Breast epithelium (tissue), 4 donors: ENCODE measurements around the gene EIF4G3. TPM values are rescaled to one million over a fixed set of nuclear protein-coding genes. Genes with fewer than 3 reads are reported as not detected.
"Not testable (repeated sequence)": the region's sequence is repeated elsewhere in the genome, so short reads cannot be mapped to it uniquely, and the experiment has no call there.

ENCODE experiments used
- DNase-seq, 2 donors: peaks; one replicate each; pipeline ENCODE4 v3.0.0-alpha.2; 2019; ENCODE audit warnings: low spot score in 2 of 2
- H3K27ac ChIP-seq, 2 donors: fragments of 200-600 bp; sonication (generic) in 1 of 2; one replicate each; pipeline ENCODE4 v1.5.1; 2016 to 2019; ENCODE audit warnings: mild to moderate bottlenecking in 1 of 2
- H3K27me3 ChIP-seq, 2 donors: fragments of 200-600 bp; sonication (generic) in 1 of 2; one replicate each; pipeline versions ENCODE4 v1.5.1 to v1.6.0; 2017 to 2019; ENCODE audit warnings: control low read depth in 1 of 2, mild to moderate bottlenecking in 1 of 2
- H3K36me3 ChIP-seq: fragments of 200-600 bp; one replicate; pipeline ENCODE4 v1.5.1; 2019
- H3K4me1 ChIP-seq, 2 donors: fragments of 200-600 bp; sonication (generic); one replicate each; pipeline ENCODE4 v1.5.1; 2016 to 2019; ENCODE audit warnings: control low read depth in 1 of 2
- H3K4me3 ChIP-seq, 3 donors: fragments of 200-600 bp; sonication (generic); 1 replicate in 2 of 3; 2 replicates in 1 of 3; pipeline ENCODE4 v1.5.1; 2016 to 2019; ENCODE audit warnings: mild to moderate bottlenecking in 3 of 3, moderate library complexity in 2 of 3
- H3K9me3 ChIP-seq, 2 donors: fragments of 200-600 bp; sonication (generic) in 1 of 2; one replicate each; pipeline ENCODE4 v1.5.1; 2016 to 2019; ENCODE audit warnings: control low read depth in 1 of 2
- CTCF ChIP-seq, 3 donors: fragments of 450-650 bp; IDR thresholded peaks; one replicate each; pipeline ENCODE4 v1.5.1; 2016 to 2017; ENCODE audit warnings: antibody characterized with exemption in 3 of 3, mild to moderate bottlenecking in 3 of 3, moderate library complexity in 3 of 3
- POLR2A ChIP-seq: fragments of 450-650 bp; IDR thresholded peaks from one replicate; pipeline ENCODE4 v1.6.1; 2016; ENCODE audit warnings: antibody characterized with exemption, mild to moderate bottlenecking, moderate library complexity
- POLR2AphosphoS5 ChIP-seq, 3 donors: sonication (generic); formaldehyde crosslinking; IDR thresholded peaks; one replicate each; pipeline ENCODE4 v1.6.1; 2017; ENCODE audit warnings: antibody characterized with exemption in 3 of 3
- intact Hi-C: fragments of 100-400 bp; cut with DNase I; formaldehyde crosslinking; loops from one replicate; pipeline ENCODE4 v1.15.1; 2023; ENCODE audit warnings: low total_unique reads
- total RNA-seq, 3 donors: library from RNA; depleted of rRNA; stranded (reverse); fragments of >200 nt; gene quantifications; one replicate each; pipeline ENCODE4 v1.1.0, GENCODE V29; 2016

The EIF4G3 gene
- total RNA-seq, 3 donors from 2014 or later: 37.8 to 52.4 (median 50.8) TPM

- Histone ChIP-seq H3K9me3 (no peaks in the 10 kb centered on the region), H3K27ac (no peak overlapping the region), H3K27me3 (no peaks in the 10 kb centered on the region), H3K36me3 (no peaks in the 10 kb centered on the region), H3K4me3 (no peak overlapping the region), H3K4me1 (no peaks in the 10 kb centered on the region)
- intact Hi-C loops: no loop called here
- DNase-seq: no peak
- TF ChIP-seq POLR2AphosphoS5 (IDR thresholded peaks at IDR 0.05) (no peak), CTCF (IDR thresholded peaks at IDR 0.05) (no peak), POLR2A (no peak)
Measured at GRCh38 chr1:21143138-21143537, 33.6 kb downstream of the EIF4G3 start.

GRCh38 chr1:21141030-21141429, 35.7 kb downstream of the EIF4G3 start:
- no peaks in the 10 kb centered on the region for H3K9me3 ChIP-seq
- no peak for TF ChIP-seq POLR2A
- TF ChIP-seq POLR2AphosphoS5 (IDR thresholded peaks at IDR 0.05): no peak
- no peak for TF ChIP-seq CTCF (IDR thresholded peaks at IDR 0.05)
- intact Hi-C loops: no loop called here
- no peak overlapping the region for H3K27ac ChIP-seq
- DNase-seq: no peak
- H3K27me3 ChIP-seq: no peaks in the 10 kb centered on the region
- H3K4me3 ChIP-seq: no peak overlapping the region
- no peaks in the 10 kb centered on the region for H3K4me1 ChIP-seq
- H3K36me3 ChIP-seq: no peaks in the 10 kb centered on the region

- TF ChIP-seq CTCF (IDR thresholded peaks at IDR 0.05) (no peak), POLR2A (no peak), POLR2AphosphoS5 (IDR thresholded peaks at IDR 0.05) (no peak)
- H3K36me3 ChIP-seq: no peaks in the 10 kb centered on the region
- H3K27ac ChIP-seq: no peak overlapping the region
- intact Hi-C loops: no loop called here
- H3K4me1 ChIP-seq: no peaks in the 10 kb centered on the region
- no peaks in the 10 kb centered on the region for H3K9me3 ChIP-seq
- no peak for DNase-seq
- no peak overlapping the region for H3K4me3 ChIP-seq
- no peaks in the 10 kb centered on the region for H3K27me3 ChIP-seq
Measured at GRCh38 chr1:21139601-21140000, 37.1 kb downstream of the EIF4G3 start.

- H3K36me3 ChIP-seq, H3K4me3 ChIP-seq, DNase-seq, H3K27me3 ChIP-seq, H3K4me1 ChIP-seq, intact Hi-C loops, H3K9me3 ChIP-seq, H3K27ac ChIP-seq: not testable (repeated sequence)
Measured at GRCh38 chr1:21136344-21136743, 40.4 kb downstream of the EIF4G3 start.

- intact Hi-C loops: no loop called here
- Histone ChIP-seq H3K27me3 (no peaks in the 10 kb centered on the region), H3K36me3 (no peaks in the 10 kb centered on the region), H3K4me1 (no peaks in the 10 kb centered on the region), H3K4me3 (no peak overlapping the region), H3K9me3 (no peaks in the 10 kb centered on the region), H3K27ac (no peak overlapping the region)
- TF ChIP-seq POLR2AphosphoS5 (IDR thresholded peaks at IDR 0.05) (no peak), CTCF (IDR thresholded peaks at IDR 0.05) (no peak), POLR2A (no peak)
- DNase-seq: no peak
Measured at GRCh38 chr1:21131200-21131599, 45.5 kb downstream of the EIF4G3 start.

GRCh38 chr1:21129407-21129806, 47.3 kb downstream of the EIF4G3 start:
- H3K4me3 ChIP-seq: no peak overlapping the region
- H3K4me1 ChIP-seq: no peaks in the 10 kb centered on the region
- no peaks in the 10 kb centered on the region for H3K36me3 ChIP-seq
- intact Hi-C loops: no loop called here
- H3K27ac ChIP-seq: no peak overlapping the region
- TF ChIP-seq POLR2A: no peak
- TF ChIP-seq CTCF (IDR thresholded peaks at IDR 0.05): no peak
- no peak for TF ChIP-seq POLR2AphosphoS5 (IDR thresholded peaks at IDR 0.05)
- no peak for DNase-seq
- no peaks in the 10 kb centered on the region for H3K27me3 ChIP-seq
- no peaks in the 10 kb centered on the region for H3K9me3 ChIP-seq
